Aorta (tissue), 5 donors: ENCODE measurements around the gene DDX21. TPM values are rescaled to one million over a fixed set of nuclear protein-coding genes. Genes with fewer than 3 reads are reported as not detected.

Experiments
- ATAC-seq: fragments of 200-7000 bp; cut with Tn5 transposase; one replicate; pipeline ENCODE4 v1.9.1; 2022; ENCODE audit warnings: moderate library complexity; ENCODE audit not compliant: low FRiP score
- DNase-seq, 2 donors: peaks; one replicate each; pipeline ENCODE4 v3.0.0-alpha.2; 2020
- H3K27ac ChIP-seq, 2 donors: one replicate each; pipeline ENCODE4 v1.5.1; 2013; ENCODE audit warnings: low read length in 2 of 2, mild to moderate bottlenecking in 2 of 2, moderate library complexity in 2 of 2, control low read depth in 1 of 2, inconsistent platforms in 1 of 2, low read depth in 1 of 2
- H3K27me3 ChIP-seq, 2 donors: one replicate each; pipeline ENCODE4 v1.6.1; 2013; ENCODE audit warnings: control low read depth in 1 of 2, low read length in 1 of 2, mild to moderate bottlenecking in 1 of 2, moderate library complexity in 1 of 2; ENCODE audit not compliant: insufficient read depth in 2 of 2, control insufficient read depth in 1 of 2
- H3K36me3 ChIP-seq, 2 donors: one replicate each; pipeline ENCODE4 v1.6.1; 2013; ENCODE audit warnings: control low read depth in 1 of 2, low read length in 1 of 2, mild to moderate bottlenecking in 1 of 2; ENCODE audit not compliant: insufficient read depth in 2 of 2, control insufficient read depth in 1 of 2
- H3K4me1 ChIP-seq, 2 donors: one replicate each; pipeline ENCODE4 v1.6.1; 2013; ENCODE audit warnings: low read length in 2 of 2, control low read depth in 1 of 2, mild to moderate bottlenecking in 1 of 2, moderate library complexity in 1 of 2; ENCODE audit not compliant: insufficient read depth in 2 of 2, control insufficient read depth in 1 of 2
- H3K4me3 ChIP-seq, 2 donors: one replicate each; pipeline ENCODE4 v1.5.1; 2013; ENCODE audit warnings: low read length in 2 of 2, control low read depth in 1 of 2, mild to moderate bottlenecking in 1 of 2
- H3K9me3 ChIP-seq: one replicate; pipeline ENCODE4 v1.6.1; 2013; ENCODE audit warnings: mild to moderate bottlenecking, low read length; ENCODE audit not compliant: control insufficient read depth
- WGBS, 2 donors: extraction: QIAGEN DNeasy Blood & Tissue Kit; methylation state at CpG; one replicate each; pipeline ENCODE4 v1.1.7; 2013; 5-methylcytosine and 5-hydroxymethylcytosine counted together
- intact Hi-C, 2 donors: fragments of 100-400 bp; cut with DNase I; formaldehyde crosslinking; loops; one replicate each; pipeline versions ENCODE4 v1.14.2 to v1.15.0; 2022
- polyA plus RNA-seq, 2 donors: library from polyadenylated mRNA; stranded (reverse); fragments of 200-250 nt; gene quantifications; one replicate each; pipeline ENCODE4 v1.2.3, GENCODE V29; 2013
- total RNA-seq, 2 donors: library from RNA; stranded (reverse); fragmentation: NEBNext Ultra II Directional; extraction: Animal tissue kit (Norgen Biotek cat#: 25700); gene quantifications; one replicate each; pipeline ENCODE4 v1.2.1, GENCODE V29; 2021
- donor health status: healthy with polysubstance abuse.
- donor health status: Bipolar disorder and iron deficiency.
- donor health status: DM: no; HTN: no; CAD: no.
- donor health status: DM: no; HTN: no; CAD: no.
- donor health status: DM: yes; HTN: yes; CAD: no.

The DDX21 gene
- total and polyA plus RNA-seq, 4 donors, result 13.7 to 52.4 (median 28.5) TPM

DNA sequence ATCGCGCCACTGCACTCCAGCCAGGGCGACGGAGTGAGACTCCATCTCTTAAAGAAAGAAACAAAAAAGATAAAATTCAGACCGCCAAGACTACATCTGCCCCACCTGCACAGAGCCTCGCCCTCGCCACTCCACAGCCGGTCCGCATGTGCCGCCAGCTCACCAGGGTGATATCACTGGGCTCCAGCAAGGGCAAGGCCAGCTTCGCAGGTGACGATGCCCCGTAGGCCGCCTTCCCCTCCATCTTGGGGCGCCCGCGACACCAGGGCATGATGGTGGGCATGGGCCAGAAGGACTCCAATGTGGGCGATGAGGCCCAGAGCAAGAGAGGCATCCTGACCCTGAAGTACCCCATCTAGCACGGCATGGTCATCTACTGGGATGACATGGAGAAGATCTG, 66.6 kb downstream of the DDX21 start:
- WGBS, 2 donors, result 97 to 98% methylated on average over 19 of the region's 19 CpGs
- no peak for ATAC-seq
- H3K27ac ChIP-seq, result no peak overlapping the region
- no peaks in the 10 kb centered on the region for H3K27me3 ChIP-seq
- no peaks in the 10 kb centered on the region for H3K4me1 ChIP-seq
- H3K4me3 ChIP-seq, result no peak overlapping the region
- H3K36me3 ChIP-seq, result peaks cover 0 to 1% of the 10 kb centered on the region in 2 donors
- H3K9me3 ChIP-seq, result no peaks in the 10 kb centered on the region
- no peak for DNase-seq
- intact Hi-C loops, result no loop called here

- 74 to 82% methylated on average over 4 of the region's 4 CpGs for WGBS, 2 donors
- Histone ChIP-seq H3K36me3 (no peaks in the 10 kb centered on the region), H3K4me1 (peaks cover 0 to 3% of the 10 kb centered on the region in 2 donors), H3K4me3 (no peak overlapping the region), H3K27ac (no peak overlapping the region), H3K9me3 (no peaks in the 10 kb centered on the region), H3K27me3 (no peaks in the 10 kb centered on the region)
- DNase-seq (no peak), ATAC-seq (no peak)
- intact Hi-C loops, result no loop called here
These were observed 69.5 kb downstream of the DDX21 start for GRCh38 chr10:69025370-69025896.

- WGBS, 2 donors, result 85 to 87% methylated on average over 4 of the region's 4 CpGs
- intact Hi-C loops, result no loop called here
- no peaks in the 10 kb centered on the region for H3K9me3 ChIP-seq
- H3K4me3 ChIP-seq, result no peak overlapping the region
- H3K4me1 ChIP-seq, result peaks cover 0 to 3% of the 10 kb centered on the region in 2 donors
- no peaks in the 10 kb centered on the region for H3K36me3 ChIP-seq
- no peaks in the 10 kb centered on the region for H3K27me3 ChIP-seq
- DNase-seq (no peak), ATAC-seq (no peak)
- H3K27ac ChIP-seq, result no peak overlapping the region
These were observed 77.3 kb downstream of the DDX21 start for GRCh38 chr10:69033256-69033655.

Other genes with a start within 250 kb of the DDX21 start
- gene CCAR1, start 234.9 kb upstream of the DDX21 start, total RNA-seq, result 10 to 100 TPM; 49.4 to 71.1 TPM
- gene CCAR1, start 234.9 kb upstream of the DDX21 start, polyA plus RNA-seq, result 10 to 100 TPM; 14.7 to 50.0 TPM
- gene STOX1, start 128.6 kb upstream of the DDX21 start, total RNA-seq, result under 1 TPM; 0.27 to 0.39 TPM
- gene STOX1, start 128.6 kb upstream of the DDX21 start, polyA plus RNA-seq, result not detected
- gene DDX50, start 54.9 kb upstream of the DDX21 start, total RNA-seq, result 10 to 100 TPM; 32.0 to 36.5 TPM
- gene DDX50, start 54.9 kb upstream of the DDX21 start, polyA plus RNA-seq, result 10 to 100 TPM; 34.0 to 39.8 TPM
- 10 to 100 TPM; 27.4 to 28.4 TPM for gene KIFBP, start 32.6 kb downstream of the DDX21 start, total RNA-seq
- 10 to 100 TPM; 19.0 to 23.3 TPM for gene KIFBP, start 32.6 kb downstream of the DDX21 start, polyA plus RNA-seq
- gene SRGN, start 131.9 kb downstream of the DDX21 start, total RNA-seq, result 100 to 1,000 TPM; 168 to 230 TPM
- 100 to 1,000 TPM; 121 to 176 TPM for gene SRGN, start 131.9 kb downstream of the DDX21 start, polyA plus RNA-seq
- 10 to 100 TPM; 47.4 to 49.2 TPM for gene VPS26A, start 168.0 kb downstream of the DDX21 start, total RNA-seq
- gene VPS26A, start 168.0 kb downstream of the DDX21 start, polyA plus RNA-seq, result 10 to 100 TPM; 31.9 to 42.4 TPM
- gene SUPV3L1, start 224.1 kb downstream of the DDX21 start, total RNA-seq, result 10 to 100 TPM; 21.4 to 28.2 TPM
- 10 to 100 TPM; 15.8 to 76.3 TPM for gene SUPV3L1, start 224.1 kb downstream of the DDX21 start, polyA plus RNA-seq